NCI-H1694 (cell line): Measurements from ENCODE around the gene TCF19.
A peak's percentile ranks its signal among the peaks of the same experiment; 100 is the strongest.

Experiments
- DNase-seq: peaks from one replicate; lab custom pipeline; 2025; lab: John Stamatoyannopoulos, UW

TCF19 gene, protein sequence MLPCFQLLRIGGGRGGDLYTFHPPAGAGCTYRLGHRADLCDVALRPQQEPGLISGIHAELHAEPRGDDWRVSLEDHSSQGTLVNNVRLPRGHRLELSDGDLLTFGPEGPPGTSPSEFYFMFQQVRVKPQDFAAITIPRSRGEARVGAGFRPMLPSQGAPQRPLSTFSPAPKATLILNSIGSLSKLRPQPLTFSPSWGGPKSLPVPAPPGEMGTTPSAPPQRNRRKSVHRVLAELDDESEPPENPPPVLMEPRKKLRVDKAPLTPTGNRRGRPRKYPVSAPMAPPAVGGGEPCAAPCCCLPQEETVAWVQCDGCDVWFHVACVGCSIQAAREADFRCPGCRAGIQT

DNA sequence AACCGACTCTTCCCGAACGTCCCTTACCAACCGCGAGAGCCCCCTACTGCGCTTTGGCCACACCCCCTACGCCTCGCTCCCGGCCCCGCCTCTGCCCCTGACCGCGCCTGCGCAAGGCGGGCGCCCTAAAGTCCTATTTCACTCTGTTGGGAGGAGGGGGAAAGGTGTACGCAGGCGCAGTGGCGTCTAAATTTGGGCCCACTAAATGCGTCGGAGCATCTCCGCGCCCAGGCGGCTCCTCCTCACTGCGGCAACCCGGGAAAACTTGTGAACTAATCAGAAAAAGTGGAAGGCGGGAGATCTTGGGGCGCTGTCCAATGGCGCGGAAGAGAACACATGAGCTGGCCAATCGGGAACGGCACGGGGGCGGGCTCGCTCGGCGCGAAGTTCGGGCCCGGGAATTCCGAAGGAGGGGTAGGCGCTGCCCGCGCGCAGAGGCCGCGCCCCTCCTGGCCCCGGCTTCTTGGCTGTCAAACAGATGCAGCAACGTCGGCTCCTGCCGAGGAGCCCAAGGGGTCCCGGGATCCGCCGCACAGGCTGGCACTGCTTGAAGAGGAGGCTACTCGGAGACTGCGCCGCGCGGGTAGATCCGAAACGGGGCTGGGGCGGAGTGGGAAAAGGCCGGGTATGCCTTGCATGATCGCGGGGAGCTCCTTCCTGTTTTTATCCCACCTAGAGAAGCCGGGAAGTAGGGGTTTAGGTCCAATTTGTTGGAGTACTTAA, at the start of gene TCF19:
TCF19 (plus strand) TSS at position 450 of the 723 bp plus-strand sequence. CDS start 881 bp downstream, outside the sequence.
- peak; percentile 94 for DNase-seq

DNA sequence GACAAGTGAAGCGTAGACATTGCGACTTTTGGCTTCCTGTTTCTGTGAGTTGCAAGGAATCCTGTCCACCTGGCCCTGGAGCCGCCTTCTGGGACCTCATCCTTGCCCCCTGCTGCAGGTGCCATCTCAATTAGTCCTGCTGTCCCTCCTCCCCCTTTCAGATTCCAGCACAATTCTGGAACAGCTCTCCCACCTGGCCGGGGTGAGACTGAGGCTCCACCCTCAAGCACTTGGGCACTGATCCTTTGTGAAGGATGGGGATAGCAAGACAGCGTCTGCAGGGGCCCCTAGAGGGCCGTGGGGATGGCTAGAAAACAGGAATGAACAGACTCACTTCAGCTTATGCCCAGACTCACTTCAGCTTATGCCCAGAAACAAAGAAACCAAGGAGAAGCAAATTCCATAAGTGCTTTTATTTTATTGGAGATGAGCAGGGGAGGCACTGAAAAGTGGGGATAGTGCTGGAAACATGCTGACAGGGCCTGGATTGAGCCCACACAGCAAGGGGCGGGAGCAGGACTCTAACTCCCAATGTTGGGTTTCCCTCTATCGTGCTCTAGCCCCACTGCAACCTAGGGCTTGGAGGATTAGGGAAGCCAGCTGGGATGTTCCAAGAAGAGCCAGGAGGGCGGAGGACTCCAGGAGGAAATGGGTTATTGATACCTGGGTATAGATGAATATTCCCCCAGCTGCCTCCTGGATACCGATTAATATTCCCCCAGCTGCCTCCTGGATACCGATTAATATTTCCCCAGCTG, 47.4 kb upstream of the TCF19 start:
- no peak for DNase-seq

DNA sequence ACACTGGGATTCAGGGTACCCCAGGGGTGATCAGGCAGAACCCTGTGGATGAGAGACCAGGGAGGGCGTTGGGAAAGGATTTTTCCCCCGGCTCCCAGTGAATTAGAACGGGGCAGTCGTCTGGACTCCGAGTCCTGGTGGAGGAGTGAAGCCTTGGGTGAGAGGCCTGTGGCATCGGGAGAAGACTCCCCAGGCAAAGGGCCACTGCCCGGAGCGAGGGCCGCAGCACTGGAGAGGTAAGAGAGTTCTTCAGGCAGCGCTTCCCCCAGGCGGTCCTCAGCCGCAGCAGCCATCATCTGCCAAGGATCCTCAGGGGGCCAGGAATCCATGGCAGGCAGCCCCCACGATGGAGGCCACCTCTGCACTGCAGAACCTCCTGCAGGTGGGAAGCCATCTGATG, 46.7 kb upstream of the TCF19 start:
- DNase-seq, result no peak

DNA sequence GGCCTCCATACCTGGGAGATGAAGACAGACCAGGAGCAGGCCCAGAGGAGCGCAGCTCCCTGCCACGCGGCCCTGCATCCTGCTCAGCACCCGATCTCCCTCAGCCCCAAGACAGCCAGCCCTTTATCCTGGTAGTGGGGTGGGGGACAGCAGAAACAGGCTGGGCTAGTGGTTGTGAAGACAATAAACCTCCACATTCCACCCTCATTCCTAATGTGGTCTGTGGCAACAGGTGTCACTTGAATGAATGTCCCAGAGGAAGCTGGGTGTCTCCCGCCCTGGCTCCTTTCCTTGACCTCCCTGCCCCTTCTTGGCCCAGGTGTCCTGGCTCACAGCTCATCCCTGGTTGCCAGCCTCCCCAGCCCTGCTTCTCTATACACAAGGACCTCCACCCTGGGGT, 45.9 kb upstream of the TCF19 start, which contains the start of gene C6orf15:
C6orf15 (minus strand) TSS at position 98 of the 400 bp plus-strand sequence; CDS start at position 78, 20 bp downstream.
- DNase-seq, result no peak

DNA sequence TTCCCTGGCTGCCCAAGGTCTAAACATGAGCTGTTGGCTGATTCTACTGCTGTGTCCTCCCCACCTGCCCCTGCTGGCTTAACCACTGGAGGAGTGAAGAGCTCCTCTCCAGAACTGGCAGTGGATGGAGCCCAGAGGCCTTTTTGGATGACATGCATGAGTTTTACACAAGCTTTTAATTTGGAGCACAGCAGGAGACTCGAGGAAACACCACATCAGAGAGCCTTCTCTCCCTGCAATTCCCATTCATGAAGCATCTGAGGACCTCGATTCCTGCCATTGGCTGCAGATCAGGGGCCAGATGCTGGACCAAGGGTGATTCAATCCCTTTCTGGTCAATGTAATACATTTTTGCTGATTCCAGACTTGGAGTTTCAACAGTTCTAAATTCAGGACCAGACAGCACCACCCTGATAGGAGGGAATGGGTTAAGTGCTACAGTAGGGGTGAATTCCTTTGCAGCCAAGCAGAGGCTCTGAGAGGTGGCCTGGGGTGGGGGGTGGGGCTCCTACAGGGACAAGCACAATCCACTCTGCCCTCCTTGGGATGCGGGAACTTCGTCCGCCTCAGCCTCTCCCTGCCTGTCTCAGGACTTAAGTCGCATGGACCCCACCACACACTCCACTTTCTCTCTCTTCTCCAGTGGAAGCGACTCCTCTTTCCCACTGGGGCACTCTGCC, 44.4 kb upstream of the TCF19 start:
- no peak for DNase-seq

DNA sequence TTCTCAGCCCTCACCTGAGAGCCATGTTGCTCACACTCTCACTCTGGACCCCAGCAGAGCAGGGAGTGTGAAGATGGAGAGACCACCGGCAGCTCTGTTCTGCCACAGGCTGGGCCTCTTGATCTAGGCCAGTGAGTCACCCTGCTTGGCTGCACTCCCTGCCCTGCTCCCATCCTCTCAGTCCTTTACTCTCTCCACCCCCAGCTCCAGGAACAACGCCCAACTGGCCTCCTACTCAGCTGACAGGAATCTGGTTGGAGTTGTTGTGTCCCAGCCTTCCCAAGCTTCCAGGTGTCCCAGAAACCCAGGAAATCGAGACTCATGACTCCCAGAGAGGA, 43.9 kb upstream of the TCF19 start, which contains the start of gene PSORS1C1:
PSORS1C1 (plus strand) TSS at position 260 of the 338 bp plus-strand sequence. CDS start 14,833 bp downstream, outside the sequence.
- no peak for DNase-seq

DNA sequence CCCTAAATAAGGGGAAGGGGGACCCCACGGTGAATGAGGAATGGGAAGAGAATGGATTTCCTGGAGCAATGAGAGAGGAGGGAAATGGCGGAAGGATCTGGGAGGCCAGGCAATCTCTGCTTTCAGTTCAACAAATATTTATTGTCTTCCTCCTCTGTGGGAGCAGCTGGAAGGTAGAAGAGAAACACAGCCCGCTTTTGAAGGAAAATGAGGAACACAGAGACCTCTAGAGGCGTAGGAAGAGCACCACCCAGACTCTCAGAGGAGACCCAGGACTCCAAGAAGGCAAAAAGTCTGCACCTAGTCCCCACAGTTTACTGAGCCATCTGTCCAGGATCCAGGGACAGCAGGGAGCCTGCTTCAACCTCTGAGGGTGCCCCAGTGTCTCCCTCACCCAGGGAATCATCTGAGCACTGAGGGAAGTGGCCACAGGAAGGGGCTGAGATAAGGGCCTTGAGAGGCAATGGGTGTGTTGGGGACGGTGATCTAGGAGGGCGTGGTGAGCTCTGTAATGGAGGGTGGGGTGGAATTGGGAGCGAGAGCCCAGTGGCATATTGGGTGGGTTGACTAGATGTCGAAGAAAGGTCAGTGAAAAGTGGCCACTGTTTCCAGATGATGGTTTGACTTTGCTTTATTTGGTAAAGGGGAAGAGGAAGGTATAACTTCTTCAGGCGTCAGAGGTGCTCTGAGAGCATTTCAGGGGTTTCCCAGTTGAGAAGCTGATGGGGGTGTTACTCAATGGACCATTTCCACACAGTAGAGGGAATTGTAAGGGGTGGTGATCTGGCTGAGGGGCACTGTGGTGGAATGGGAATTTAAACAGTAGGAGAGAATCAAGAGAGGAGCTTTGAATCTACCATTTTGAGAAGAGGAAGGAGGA, 43.2 kb upstream of the TCF19 start:
- DNase-seq, result no peak

DNA sequence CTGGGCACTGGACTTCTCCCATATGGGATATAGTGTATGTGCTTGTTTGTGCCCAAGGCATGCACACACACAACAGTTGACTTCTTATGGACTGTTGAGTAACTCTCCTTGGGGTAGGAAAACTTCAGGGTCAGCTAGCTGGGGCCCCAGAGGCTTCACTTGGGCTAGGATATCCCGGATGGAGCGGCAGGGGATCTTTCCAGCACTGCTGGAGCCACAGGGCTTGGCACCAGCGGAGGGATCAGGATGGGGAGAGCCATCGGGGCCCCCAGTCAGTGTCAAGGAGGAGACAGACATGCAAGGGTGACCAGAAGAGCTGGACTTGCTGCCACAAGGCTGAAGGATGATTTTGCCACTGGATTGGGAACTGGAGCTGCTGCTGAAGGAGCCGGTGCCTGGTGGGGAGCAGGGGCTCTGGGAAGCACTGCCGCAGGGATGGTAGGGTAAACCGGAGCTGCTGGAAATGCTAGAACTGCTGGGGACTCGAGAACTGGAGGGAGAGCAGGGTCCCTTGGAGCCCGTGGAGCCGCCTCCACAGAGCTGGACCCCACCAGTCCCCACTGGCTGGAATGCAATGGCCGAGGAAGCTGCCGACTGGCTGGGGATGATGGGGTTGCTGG, 42.3 kb upstream of the TCF19 start:
- no peak for DNase-seq

DNA sequence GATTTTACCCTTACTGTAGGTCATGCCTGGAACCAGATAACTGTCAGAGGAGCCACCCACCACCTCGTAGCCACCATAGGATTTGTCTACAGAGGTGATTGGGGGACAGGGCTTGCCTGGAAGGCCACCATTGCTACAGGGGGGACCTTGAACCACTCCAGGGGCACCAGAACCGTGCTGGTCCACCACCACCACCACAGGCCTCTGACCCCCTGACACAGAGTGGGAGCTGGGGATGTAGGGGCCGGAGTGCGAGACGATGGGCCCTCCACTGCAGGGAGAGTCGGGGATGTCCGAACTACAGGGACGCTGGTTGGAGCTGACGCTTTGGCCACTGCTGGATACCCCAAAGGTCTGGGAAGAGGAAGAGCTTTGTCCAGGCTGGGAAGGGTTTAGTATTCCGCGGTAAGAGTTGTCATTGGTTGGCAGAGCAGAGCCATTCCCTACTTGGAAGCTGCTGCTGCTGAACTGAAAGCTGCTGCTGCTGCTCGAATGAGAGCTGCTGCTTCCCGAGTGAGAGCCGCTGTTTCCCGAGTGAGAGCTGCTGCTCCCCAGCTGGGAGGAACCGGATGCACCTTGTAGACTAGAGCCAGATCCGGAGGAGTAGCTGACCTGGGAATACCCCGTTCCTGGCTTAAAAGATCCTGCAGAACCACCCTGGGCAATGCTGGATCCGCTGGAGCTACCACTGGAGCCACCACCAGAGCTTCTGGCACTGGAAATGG, 41.6 kb upstream of the TCF19 start:
- no peak for DNase-seq

DNA sequence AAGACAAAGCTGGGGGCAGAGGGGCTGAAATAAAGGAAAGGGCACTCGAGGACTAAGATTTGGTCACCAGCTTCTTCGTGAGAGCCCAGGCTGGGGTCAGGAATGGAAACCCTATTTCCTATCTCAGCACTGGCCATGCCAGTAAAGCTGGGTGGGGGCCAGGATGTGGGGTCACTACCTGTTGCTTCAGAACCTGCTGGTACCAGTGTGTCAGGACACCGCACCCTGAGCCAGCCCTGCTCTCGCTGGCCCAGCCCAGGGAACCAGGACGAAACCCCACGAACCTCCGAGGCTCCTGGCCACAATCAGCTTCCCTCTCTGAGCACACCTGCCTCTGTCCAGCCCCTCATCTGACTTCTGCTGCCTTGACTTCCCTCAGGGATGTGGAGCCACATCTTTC, 40.2 kb upstream of the TCF19 start:
- DNase-seq, result no peak

DNA sequence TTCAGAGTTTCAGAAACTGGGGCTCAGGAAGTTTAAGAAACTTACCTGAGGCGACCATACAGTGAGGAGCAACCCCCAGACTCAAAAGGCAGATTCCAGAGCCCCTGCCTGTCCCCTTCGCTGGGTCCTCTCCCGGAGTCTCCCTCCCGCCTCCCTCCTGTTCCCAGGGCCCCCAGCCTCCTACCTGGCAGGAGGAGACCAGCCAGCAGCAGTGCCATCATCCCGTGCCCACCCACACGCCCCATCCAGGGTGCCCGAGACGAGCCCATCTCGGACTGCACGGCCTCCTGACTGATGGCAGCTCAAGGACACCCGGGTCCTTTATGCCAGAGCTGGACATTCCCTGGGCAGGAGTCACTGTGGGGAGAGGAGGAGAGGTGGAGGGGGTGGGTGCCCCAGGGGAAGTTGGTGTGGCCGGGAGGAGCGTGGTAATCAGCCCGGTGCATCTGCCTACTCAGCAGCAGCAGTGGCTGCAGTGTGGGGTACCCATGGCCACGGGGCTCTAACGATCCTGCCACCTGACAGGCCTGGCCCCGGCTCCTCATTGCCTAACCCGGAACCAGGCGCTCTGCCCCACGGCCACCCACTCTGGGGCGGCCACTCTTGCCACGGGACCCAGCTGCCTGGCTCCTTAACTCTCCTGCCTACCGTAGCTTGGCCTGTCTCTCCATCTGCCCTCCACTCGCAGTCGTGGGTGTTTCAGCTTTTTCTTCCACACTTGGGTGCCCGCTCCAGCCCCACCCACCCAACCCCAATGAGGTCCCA, 38.1 kb upstream of the TCF19 start, which contains the start of gene CDSN:
CDSN (minus strand) TSS at position 296 of the 765 bp plus-strand sequence; CDS start at position 269, 27 bp downstream.
- no peak for DNase-seq

DNA sequence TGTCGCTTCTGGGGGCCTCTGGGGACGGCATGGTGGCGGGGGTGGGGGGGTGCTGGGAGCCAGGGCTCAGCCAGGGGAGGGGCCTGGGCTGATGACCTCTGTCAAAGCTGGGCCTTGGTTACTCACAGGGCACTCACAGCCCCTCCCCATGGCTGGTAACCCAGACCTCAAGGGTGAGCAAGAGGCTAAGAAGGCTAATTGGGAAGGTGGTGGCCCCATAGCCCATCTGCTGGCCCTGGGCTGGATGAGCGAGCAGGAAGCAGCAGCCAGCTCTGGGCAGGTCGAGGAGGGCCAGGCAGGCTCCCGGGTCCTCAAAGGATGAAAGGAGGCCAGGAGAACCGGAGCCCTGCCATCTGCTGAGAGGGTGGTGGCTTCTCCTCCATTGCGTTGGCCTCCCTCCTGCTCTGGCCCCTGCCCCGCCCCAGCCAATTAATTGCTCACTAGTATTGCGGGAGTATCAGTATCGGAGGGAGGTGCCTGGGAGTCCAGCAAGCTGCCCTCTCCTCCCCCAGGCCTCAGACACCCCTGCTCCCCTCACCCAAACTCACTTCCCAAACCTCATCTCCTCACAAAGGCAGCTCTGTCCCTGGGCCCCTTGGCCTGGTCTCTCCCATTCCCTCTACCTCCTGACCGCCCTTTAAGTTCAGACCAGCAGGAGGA, 37.1 kb upstream of the TCF19 start:
- DNase-seq, result no peak

DNA sequence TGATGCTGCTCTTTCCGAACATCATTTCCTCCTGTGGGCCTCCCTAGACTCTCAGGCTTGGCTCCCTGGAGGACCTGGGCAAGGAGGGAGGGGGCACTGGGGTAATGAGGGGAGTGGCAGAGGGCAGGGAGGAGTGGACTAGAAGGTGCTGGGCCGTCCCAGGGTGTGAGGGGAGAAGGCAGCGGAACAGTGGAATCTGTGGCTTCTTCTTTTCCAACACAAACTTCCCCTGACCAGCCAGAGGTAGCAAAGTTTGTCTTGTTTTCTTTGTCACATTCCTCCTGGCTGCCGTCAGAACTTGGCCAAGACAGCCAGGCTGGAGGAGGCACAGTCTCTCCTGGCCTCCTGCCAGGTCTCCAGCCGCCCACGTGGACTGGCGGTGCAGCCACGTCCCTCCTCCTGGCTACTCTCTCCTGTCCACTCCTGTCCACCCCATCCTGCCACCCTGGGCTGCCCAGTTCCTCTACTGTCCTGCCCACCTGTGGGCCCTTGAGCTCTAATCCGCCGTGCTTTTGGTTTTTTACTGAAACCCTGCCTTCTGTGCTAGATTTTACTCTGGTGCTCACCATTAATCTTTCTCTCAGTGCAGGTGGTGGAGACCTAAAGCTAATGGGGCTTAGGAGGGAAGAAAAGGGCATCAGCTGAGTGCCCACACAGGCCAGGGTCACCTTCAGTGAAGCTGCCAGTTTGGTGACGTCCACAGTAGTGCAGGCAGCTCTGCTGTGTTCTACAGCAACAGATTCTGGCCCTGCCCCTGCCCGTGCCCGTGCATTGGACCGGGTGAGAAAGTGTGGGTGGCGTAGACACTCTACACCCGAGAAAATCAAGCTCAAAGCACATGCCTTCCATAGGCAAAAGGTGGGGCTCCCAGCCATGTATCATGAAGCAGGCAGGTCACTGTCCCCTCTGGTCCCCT, 35.3 kb upstream of the TCF19 start:
- DNase-seq, result no peak

DNA sequence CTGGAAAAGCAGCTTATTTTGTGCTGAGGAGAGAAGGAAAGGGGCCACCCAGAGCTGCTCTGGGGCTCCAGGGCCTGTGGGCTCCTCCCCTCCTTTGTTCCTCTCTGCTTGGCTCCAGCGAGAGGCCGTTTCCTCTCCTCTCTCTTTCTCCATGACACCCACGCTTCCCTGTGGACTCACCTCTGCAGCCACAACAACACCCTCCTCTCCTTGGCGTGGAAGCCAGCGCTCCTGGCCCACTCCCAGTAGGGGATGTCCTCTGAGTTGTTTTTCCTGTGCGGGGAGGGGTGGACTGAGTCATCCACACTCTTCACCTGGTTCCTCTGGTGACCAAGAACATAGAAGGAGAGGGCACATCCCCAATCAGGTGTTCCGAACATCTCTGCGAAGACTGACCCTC, 33.2 kb upstream of the TCF19 start:
- no peak for DNase-seq

DNA sequence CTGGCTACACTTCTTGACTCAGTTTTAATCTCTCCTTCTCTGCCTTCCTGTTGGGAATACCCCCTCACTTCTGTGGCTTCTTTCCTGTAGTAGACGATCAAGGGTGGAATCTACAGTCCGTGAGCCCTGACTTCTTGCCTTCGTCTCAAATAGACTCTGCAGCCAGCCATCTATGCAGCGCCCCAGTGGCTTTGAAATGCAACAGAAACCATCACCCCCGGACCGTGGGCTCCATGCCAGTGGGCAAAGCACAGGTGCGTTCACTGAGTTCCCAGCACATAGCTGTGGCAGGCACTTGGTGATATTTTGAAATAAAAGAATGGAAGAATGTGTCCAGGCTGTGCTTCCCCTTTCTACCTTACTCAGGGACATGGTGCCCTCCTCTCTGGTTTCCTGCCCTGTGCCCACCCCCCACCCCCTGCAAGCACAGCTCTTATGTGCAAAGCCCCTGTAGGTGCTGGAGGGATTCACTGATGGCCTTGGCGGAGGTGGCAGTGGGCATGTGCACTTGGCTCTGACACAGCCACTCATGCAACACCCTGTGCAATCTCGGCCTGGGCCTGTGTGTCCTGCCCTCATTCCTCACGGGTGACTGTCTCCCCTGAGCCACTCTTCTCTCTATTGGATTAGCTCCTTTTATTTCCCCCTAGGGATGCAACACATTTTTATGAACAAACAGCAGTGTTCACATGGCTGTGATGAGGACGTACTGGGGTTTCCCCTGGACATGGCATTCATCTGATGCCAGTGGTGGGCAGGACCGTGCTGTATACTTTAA, 32.6 kb upstream of the TCF19 start:
- no peak for DNase-seq

DNA sequence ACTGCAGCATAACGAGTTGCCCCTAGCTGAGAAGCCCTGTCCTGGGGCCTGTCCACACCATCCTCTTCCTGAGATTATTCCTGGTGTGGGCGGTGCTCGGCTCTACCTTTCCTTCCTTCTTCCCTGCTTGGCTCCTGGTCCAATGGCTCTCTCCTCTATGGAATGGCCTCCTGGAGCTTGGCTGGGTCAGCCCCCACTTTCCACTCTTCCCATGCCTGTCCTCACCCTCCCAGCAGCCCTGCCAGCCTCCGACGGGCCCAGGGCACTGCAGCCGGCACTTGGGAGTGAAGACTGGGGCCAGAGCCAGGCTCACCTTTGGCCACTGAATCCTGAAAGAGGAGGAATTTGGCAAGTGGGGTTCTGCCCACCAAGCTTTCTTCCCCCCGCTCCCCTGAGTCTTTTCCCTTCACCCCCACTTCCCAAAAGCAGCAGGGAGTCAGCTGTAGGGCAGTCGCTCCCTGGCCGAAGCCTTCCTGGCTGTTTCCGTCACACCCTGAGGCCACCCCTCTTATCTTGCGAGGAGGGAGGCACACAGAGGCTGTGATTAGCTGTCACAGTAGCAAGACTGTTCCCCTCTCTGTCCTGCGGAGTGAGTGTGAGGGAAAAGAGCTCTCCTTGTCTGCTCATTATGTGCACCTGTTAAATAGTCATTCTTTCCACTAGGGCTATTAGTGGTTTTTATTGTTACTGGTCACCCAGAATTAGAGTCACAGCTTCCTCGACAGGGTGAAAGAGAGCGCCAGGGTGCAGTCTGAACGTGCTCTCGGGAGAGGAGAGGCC, 31.8 kb upstream of the TCF19 start:
- DNase-seq, result no peak
